Measurements from ENCODE around the gene FLACC1.

Gene FLACC1

GRCh38 chr2:201275069-201275468, 82.1 kb downstream of the FLACC1 start:
- no peak for DNase-seq

- DNase-seq, result no peak
Observed at GRCh38 chr2:201273330-201273983, 83.7 kb downstream of the FLACC1 start.

GRCh38 chr2:201271917-201272316, 85.2 kb downstream of the FLACC1 start:
- DNase-seq, result no peak

- DNase-seq, result no peak
Observed at GRCh38 chr2:201270293-201271001, 86.7 kb downstream of the FLACC1 start.

DNA sequence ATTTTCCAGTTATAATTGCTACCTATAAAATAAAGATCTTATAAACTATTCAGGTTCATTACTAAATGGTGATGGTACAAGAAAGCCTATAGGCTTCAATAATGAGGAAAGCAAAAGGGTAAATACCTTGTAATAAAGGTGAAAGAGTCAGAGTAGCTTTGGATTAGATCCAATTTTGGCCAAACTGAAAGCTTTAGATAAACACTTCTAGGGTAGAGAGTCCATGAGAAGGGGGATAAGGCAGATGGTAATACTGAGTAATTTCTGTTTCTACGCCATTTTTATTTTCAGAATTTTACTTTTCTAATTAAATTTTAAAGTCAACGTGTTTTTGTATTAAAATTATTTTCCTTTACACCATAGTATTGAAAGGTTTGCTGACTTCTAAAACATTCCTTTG, 87.4 kb downstream of the FLACC1 start:
- DNase-seq, result no peak

GRCh38 chr2:201267278-201268030, 89.7 kb downstream of the FLACC1 start:
- peak; percentile 49 for DNase-seq

- no peak for DNase-seq
Observed at GRCh38 chr2:201266629-201267028, 90.5 kb downstream of the FLACC1 start.

GRCh38 chr2:201264472-201265173, 92.5 kb downstream of the FLACC1 start:
- no peak for DNase-seq

DNA sequence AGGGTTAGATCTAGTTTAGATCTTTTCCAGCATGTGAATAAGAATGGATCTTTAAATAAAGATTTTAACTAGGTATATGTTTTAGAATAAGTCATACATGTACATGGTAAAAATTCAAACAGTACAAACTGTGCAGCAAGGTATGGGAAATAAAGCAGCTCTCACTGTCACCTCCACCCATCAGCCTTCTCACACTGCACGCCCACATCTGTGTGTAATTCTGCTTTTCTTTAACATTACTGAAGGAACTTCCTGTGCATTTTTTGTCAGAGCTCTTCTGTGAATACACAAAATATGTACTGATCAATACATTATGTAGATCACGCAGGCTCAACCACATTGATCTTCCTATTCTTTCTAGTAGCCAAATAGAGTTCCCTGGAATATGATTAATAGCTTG, 93.4 kb downstream of the FLACC1 start:
- DNase-seq, result peak; percentile 49

GRCh38 chr2:201262718-201263117, 94.4 kb downstream of the FLACC1 start:
- DNase-seq, result peak; percentile 42

DNA sequence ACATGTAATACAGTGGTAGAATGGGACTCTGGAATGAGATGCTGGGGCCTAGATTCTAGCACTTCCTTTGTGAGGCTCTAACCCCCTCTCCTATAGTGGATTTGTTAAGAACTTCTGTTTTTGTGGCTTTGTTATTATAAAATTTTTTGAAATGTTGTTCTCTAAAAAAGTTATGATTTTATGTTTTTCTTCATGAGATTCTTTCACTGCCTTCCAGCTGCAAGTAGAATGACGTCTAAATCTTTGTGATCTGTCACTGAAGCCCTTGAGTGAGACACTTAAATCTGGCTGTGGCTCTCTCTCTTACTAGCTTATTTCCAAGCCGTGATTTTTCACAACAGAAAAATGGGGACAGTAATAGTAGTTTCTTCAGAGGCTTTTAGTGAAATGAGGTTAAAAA, 95.2 kb downstream of the FLACC1 start:
- DNase-seq, result peak; percentile 50

DNA sequence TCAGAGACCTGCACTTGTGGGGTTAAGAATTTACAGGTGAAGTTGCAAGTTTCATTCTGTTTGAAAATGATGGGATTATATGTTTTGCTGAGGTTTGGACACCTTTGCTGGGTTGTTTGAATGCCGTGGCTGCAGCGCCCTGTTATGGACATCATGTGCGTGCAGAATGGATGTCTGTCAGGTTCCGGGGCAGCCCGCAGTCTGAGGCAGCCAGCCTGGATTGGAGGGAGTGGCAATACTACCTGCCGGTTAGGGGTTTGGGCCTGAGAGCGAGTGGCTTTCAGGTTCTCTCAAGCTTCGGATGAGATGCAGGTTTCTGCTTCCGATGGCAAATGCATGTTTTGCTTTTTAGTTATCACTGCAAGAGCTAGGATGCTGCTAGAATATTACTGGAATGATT, 95.7 kb downstream of the FLACC1 start:
- DNase-seq, result peak; percentile 74

DNA sequence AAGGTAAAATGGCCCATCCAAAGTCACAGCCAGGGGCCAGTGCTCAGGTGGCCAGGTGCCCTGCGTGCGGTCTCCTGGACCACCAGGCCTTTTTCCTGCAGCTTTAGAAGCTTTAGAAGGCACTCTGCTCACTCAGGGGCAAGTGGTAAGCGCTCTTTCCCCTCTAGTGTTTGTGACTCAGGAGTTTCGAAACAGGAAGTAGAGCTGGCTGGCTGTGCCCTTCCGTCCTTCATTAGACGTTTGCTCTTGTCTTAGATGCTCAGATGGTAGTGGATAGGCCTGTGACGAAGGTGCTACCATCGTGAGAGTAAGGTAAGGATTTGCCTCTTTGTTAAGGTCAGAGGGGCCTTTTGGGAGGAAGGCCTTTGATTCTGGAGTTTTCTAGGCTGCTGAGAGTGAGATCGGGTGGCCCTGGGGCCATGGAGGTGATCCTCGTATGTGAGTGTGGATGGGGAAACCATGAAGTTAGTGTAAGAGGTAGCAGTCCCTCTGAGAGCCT, 96.8 kb downstream of the FLACC1 start, which contains the start of gene CASP8:
Gene CASP8, plus strand, starts transcription at position 235 of the 499 bp plus-strand sequence. CDS start 5,951 bp downstream, outside the sequence.
- peak; percentile 88 for DNase-seq

- no peak for DNase-seq
Observed at GRCh38 chr2:201258666-201259615, 98.2 kb downstream of the FLACC1 start.

DNA sequence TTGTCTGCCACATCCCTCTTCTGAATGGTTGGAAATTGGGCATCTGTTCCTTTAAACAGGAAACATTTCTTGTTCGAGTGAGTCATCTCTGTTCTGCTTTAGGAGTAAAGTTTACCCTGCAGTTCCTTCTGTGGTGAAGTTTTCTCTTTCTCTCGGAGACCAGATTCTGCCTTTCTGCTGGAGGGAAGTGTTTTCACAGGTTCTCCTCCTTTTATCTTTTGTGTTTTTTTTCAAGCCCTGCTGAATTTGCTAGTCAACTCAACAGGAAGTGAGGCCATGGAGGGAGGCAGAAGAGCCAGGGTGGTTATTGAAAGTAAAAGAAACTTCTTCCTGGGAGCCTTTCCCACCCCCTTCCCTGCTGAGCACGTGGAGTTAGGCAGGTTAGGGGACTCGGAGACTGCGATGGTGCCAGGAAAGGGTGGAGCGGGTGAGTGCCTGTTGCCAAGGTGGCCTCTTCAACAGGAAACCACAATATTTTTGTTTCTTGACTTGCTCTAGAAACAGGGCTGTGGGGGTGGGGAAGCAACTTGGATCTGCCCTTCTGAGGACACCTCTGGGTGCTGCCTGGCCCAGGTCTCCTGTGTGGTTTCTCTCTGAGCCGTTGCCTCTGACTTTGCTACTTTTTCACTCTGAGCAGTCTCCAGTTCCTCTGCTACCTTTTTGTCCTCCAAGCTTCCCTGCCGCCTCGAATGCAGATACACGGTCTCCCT, 99.0 kb downstream of the FLACC1 start:
- DNase-seq, result peak; percentile 98

DNA sequence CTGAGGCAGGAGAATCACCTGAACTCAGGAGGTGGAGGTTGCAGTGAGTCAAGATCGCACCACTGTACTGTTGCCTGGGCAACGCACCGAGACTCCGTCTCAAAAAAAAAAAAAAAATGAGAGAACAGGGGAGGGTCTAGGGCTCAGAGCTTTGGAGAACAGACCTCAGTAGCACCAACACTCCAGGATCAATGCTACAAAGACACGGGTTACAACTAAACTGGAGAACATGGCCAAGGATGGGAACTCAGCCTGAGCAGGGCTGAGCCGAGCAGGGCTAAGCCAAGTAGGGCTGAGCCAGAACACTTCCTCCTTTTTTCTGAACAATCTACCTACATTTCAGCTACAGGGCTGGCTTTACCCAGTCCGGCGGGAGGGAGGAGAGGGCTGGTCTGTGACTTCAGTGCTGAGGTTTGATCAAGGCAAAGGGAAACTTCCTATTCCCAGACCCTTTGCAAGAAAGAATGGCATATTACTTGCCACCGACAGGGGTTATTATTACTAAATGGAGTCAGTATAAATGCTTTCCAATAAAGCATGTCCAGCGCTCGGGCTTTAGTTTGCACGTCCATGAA, 99.7 kb downstream of the FLACC1 start:
- peak; percentile 77 for DNase-seq

GRCh38 chr2:201256082-201256481, 101.1 kb downstream of the FLACC1 start:
- DNase-seq, result no peak

DNA sequence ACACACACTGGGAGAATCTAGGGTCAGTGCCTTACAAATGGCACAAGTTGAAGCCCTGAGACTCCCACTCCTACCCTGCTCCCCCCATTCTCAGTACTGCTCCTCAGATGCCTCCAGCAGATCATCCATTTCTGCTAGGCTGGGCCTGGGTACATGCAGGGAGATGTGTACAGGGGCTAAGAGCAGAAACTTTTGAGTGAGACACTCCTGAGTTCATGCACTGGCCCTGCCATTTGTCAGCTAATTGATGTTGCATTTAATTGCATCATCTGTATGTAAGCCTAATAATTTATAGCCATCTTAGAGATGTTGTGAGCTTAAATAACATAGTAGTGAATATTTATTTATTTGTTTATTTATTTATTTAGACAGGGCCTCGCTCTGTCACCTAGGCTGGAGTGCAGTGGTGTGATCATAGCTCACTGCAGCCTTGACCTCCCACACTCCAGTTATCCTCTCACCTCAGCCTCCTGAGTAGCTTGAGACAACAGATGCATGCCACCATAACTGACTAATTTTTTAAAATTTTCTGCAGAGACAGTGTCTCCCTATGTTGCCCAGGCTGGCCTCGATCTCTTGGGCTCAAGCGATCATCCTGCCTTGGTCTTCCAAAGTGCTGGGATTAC, 101.6 kb downstream of the FLACC1 start:
- no peak for DNase-seq

GRCh38 chr2:201254081-201254730, 102.9 kb downstream of the FLACC1 start:
- peak; percentile 42 for DNase-seq

DNA sequence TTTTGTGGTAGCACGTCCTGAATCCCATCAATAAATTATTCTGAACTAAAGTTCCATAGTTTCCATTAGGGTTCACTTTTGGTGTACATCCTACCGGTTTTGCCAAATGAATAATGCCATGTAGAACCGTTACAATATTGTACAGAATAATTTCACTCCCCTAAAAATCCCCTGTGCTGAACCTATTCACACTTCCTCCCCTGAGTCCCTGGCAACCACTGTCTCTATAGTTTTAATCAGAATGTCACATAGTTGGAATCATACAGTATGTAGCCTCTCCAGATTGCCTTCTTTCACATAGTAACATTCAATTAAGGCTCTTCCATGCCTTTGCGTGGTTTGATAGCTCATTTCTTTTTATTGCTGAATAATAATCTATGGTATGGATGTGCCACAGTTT, 106.4 kb downstream of the FLACC1 start:
- no peak for DNase-seq

All from CD4-positive, alpha-beta T cell treated with Interleukin-17A for 1 hour (primary cell).